B cell (primary cell): ENCODE data around the gene GRB10. TPM values are rescaled to one million over a fixed set of nuclear protein-coding genes. Genes with fewer than 3 reads are reported as not detected.

Experiments used
- ATAC-seq: fragments of 200-7000 bp; cut with Tn5 transposase; one replicate; pipeline ENCODE4 v1.10.0; 2021; ENCODE audit warnings: low read depth, mild to moderate bottlenecking, moderate number of reproducible peaks, moderate library complexity
- CTCF ChIA-PET: fragments of 350-600 bp; sonication (Branson Sonifier 250); formaldehyde crosslinking; loops from one replicate; lab custom pipeline; 2021; ENCODE audit warnings: antibody characterized with exemption, inconsistent platforms; lab: Charles Lee
- POLR2A ChIA-PET: fragments of 350-600 bp; sonication (Branson Sonifier 250); formaldehyde crosslinking; loops from one replicate; lab custom pipeline; 2021; ENCODE audit warnings: antibody characterized with exemption; lab: Charles Lee
- DNase-seq: peaks from one replicate; pipeline ENCODE4 v3.0.0; 2013
- H2AFZ ChIP-seq: 2 replicates; pipeline ENCODE4 v1.6.1; 2012; ENCODE audit warnings: mild to moderate bottlenecking, low read depth, low read length; ENCODE audit not compliant: insufficient read depth, poor library complexity, severe bottlenecking
- H3K27ac ChIP-seq, 2 donors: 1 replicate in 1 of 2; 2 replicates in 1 of 2; pipeline ENCODE4 v1.5.1; 2012 to 2013; ENCODE audit warnings: low read length in 2 of 2, mild to moderate bottlenecking in 2 of 2, moderate library complexity in 1 of 2
- H3K27me3 ChIP-seq, 4 experiments: fragments of 200-600 bp in 1 of 4; sonication (generic) in 1 of 4; replicated peaks in 1 of 4; 1 replicate in 2 of 4; 2 replicates in 2 of 4; pipeline versions ENCODE4 v1.6.1 to v1.7.0; 2013 to 2016; ENCODE audit warnings: low read length in 3 of 4, mild to moderate bottlenecking in 2 of 4, mixed read lengths in 1 of 4, moderate library complexity in 1 of 4; ENCODE audit not compliant: insufficient read depth in 4 of 4, control insufficient read depth in 3 of 4; ENCODE audit errors: control extremely low read depth in 1 of 4
- H3K36me3 ChIP-seq, 2 experiments: replicated peaks in 1 of 2; 1 replicate in 1 of 2; 2 replicates in 1 of 2; pipeline versions ENCODE4 v1.6.1 to v1.7.1; 2013; ENCODE audit warnings: low read length in 1 of 2; ENCODE audit not compliant: insufficient read depth in 2 of 2, control insufficient read depth in 1 of 2; ENCODE audit errors: control extremely low read depth in 1 of 2, extremely low read depth in 1 of 2
- H3K4me1 ChIP-seq, 2 donors: fragments of 200-600 bp in 1 of 2; sonication (generic) in 1 of 2; 1 replicate in 1 of 2; 2 replicates in 1 of 2; pipeline versions ENCODE4 v1.5.1 to v1.6.1; 2013 to 2017; ENCODE audit warnings: low read length in 2 of 2; ENCODE audit not compliant: control insufficient read depth in 2 of 2, insufficient read depth in 2 of 2
- H3K4me2 ChIP-seq: replicated peaks from 2 replicates; pipeline ENCODE3; 2012; ENCODE audit warnings: mild to moderate bottlenecking, low read depth, low read length; ENCODE audit not compliant: poor library complexity, severe bottlenecking
- H3K4me3 ChIP-seq, 5 experiments: fragments of 200-600 bp in 1 of 5; sonication (generic) in 1 of 5; 1 replicate in 3 of 5; 2 replicates in 2 of 5; pipeline versions ENCODE4 v1.5.1 to v1.7.0; 2011 to 2016; ENCODE audit warnings: low read length in 4 of 5, mild to moderate bottlenecking in 4 of 5, low read depth in 2 of 5, control low read depth in 1 of 5, moderate library complexity in 1 of 5; ENCODE audit not compliant: insufficient read depth in 1 of 5; ENCODE audit errors: control extremely low read depth in 1 of 5, extremely low read depth in 1 of 5
- H3K79me2 ChIP-seq: fragments of 200-600 bp; sonication (generic); one replicate; pipeline ENCODE4 v1.6.0; 2016; ENCODE audit warnings: low read length; ENCODE audit not compliant: control insufficient read depth, insufficient read depth
- H3K9ac ChIP-seq: fragments of 200-600 bp; sonication (generic); 2 replicates; pipeline ENCODE4 v1.6.1; 2017; ENCODE audit warnings: mild to moderate bottlenecking, low read length, moderate library complexity
- H3K9me3 ChIP-seq, 3 donors: one replicate each; pipeline versions ENCODE4 v1.6.1 to v1.7.1; 2013; ENCODE audit warnings: low read length in 2 of 3; ENCODE audit not compliant: control insufficient read depth in 2 of 3, insufficient read depth in 1 of 3; ENCODE audit errors: control extremely low read depth in 1 of 3
- H4K20me1 ChIP-seq: 2 replicates; pipeline ENCODE4 v1.6.0; 2012; ENCODE audit warnings: mild to moderate bottlenecking, low read length; ENCODE audit not compliant: insufficient read depth, control insufficient read depth, poor library complexity, severe bottlenecking
- H3K27ac Mint-ChIP-seq: one replicate; pipeline ENCODE4 v1.8.0; 2021; ENCODE audit warnings: mixed read lengths
- H3K27me3 Mint-ChIP-seq: one replicate; pipeline ENCODE4 v1.8.0; 2021; ENCODE audit warnings: mixed read lengths
- H3K4me1 Mint-ChIP-seq: one replicate; pipeline ENCODE4 v1.8.0; 2021; ENCODE audit warnings: mixed read lengths
- H3K4me3 Mint-ChIP-seq: one replicate; pipeline ENCODE4 v1.8.0; 2021; ENCODE audit warnings: mixed read lengths
- H3K9me3 Mint-ChIP-seq: one replicate; pipeline ENCODE4 v1.8.0; 2022; ENCODE audit warnings: mixed read lengths; ENCODE audit not compliant: insufficient read depth
- EZH2 ChIP-seq: IDR thresholded peaks from 2 replicates; pipeline ENCODE4 v1.6.1; 2012; ENCODE audit warnings: borderline replicate concordance, low read depth, mild to moderate bottlenecking, moderate library complexity, low read length; ENCODE audit not compliant: insufficient read depth, poor library complexity, severe bottlenecking
- WGBS: methylation state at CpG from one replicate; pipeline ENCODE4 v1.1.5; 2013; ENCODE audit warnings: missing lambda C conversion rate; ENCODE audit not compliant: insufficient coverage; 5-methylcytosine and 5-hydroxymethylcytosine counted together
- intact Hi-C: fragments of 100-400 bp; cut with micrococcal nuclease; formaldehyde crosslinking; loops from one replicate; pipeline ENCODE4 v1.10.0; 2022
- polyA plus RNA-seq: library from polyadenylated mRNA; depleted of rRNA; stranded (reverse); fragments of >200 nt; gene quantifications from 2 replicates; pipeline ENCODE4 v1.2.3, GENCODE V29; 2012
- total RNA-seq, 2 donors: library from RNA; stranded (reverse); fragments of 120-200 nt in 1 of 2; gene quantifications; 1 replicate in 1 of 2; 2 replicates in 1 of 2; pipeline versions ENCODE4 v1.2.3 to v1.2.4, GENCODE V29; 2013 to 2022
- TF ChIP-seq, protein P1 (sequence below): fragments of 200-600 bp; IDR thresholded peaks from one replicate; pipeline ENCODE4 v1.8.0; 2022; ENCODE audit warnings: antibody characterized with exemption, mild to moderate bottlenecking

The GRB10 gene
- total and polyA plus RNA-seq, 2 donors (not counting 1 experiment from before 2014, with no cell fraction given): 0.04 TPM; not detected in 1

DNA sequence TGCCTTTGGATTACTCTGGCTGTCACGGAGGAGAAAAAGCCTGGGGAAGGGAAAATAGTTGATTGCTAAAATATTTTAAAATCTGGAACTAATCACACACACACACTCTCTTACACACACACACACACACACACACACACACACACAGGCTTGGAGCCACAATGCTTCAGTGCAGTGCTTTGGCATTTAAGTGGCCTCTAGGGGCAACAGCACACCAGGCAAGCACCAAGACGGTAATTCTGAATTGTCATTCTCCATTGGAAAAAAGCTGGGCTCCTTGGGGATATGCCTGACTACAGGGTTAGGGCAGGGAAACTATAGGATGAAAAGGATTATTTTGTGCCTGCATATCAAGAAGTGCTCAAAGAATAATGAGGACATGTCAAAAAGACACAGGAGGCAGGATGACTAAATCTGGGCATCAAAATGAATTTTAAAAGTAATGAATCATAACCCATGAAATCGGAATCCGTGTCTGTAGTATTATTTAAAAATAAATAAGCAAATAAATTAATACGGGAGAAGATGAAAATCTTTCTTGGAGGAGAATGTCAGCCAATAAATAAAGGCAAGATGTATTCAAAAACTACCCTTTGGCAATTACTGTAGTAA is 187.1 kb downstream of the GRB10 start:
- POLR2A ChIA-PET: no interaction called here
- Histone ChIP-seq H4K20me1 (no peaks in the 10 kb centered on the region), H3K79me2 (no peaks in the 10 kb centered on the region), H3K4me2 (no peak overlapping the region), H3K4me1 (no peaks in the 10 kb centered on the region), H3K27ac (no peak overlapping the region), H2AFZ (no peak overlapping the region), H3K36me3 (no peaks in the 10 kb centered on the region), H3K9me3 (peaks cover 0 to 5% (median 0%) of the 10 kb centered on the region in 3 donors), H3K27me3 (no peaks in the 10 kb centered on the region), H3K4me3 (no peak overlapping the region), H3K9ac (no peak overlapping the region)
- CTCF ChIA-PET: no interaction called here
- intact Hi-C loops: no loop called here
- WGBS: 42% methylated on average over 1 of the region's 5 CpGs
- Mint-ChIP-seq H3K4me1 (no peaks in the 10 kb centered on the region), H3K9me3 (no peaks in the 10 kb centered on the region), H3K4me3 (no peak overlapping the region), H3K27ac (no peak overlapping the region), H3K27me3 (peaks cover 26% of the 10 kb centered on the region)
- no peak for DNase-seq
- no peak for TF ChIP-seq EZH2
- TF ChIP-seq, protein P1, sequence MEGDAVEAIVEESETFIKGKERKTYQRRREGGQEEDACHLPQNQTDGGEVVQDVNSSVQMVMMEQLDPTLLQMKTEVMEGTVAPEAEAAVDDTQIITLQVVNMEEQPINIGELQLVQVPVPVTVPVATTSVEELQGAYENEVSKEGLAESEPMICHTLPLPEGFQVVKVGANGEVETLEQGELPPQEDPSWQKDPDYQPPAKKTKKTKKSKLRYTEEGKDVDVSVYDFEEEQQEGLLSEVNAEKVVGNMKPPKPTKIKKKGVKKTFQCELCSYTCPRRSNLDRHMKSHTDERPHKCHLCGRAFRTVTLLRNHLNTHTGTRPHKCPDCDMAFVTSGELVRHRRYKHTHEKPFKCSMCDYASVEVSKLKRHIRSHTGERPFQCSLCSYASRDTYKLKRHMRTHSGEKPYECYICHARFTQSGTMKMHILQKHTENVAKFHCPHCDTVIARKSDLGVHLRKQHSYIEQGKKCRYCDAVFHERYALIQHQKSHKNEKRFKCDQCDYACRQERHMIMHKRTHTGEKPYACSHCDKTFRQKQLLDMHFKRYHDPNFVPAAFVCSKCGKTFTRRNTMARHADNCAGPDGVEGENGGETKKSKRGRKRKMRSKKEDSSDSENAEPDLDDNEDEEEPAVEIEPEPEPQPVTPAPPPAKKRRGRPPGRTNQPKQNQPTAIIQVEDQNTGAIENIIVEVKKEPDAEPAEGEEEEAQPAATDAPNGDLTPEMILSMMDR: no peak
- ATAC-seq: no peak

DNA sequence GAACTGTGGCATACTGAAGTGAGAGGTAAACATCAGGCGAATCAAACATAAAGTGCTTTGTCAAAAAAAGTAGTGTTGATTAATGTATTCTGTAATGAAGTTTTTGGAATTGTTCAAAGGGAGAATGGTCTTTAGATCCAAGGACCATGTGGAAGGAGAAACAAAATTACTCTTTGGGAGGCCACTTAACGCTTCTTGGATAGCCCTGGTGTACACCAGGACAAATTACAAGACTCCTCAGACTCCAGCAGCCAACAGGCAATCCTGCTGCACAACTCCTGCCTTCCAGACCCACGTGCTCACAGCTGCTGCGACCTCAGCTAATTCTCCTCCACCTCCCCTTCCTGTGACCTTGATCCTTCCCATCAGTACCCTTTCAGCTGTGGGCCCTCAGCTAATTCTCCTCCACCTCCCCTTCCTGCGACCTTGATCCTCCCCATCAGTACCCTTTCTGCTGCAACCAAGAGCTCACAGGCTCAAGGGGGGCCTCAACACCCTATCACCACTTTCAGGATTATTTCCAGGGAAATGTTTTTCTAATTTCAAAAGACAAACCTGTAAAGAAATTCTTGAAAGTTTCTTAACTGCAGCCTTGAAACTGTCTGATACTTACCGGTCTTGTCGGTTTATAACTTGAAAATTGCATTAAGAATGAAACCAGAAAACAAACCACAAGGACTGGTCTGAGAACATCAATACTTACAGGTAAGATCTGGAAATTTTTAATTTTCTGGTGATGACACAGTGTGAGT is 187.8 kb downstream of the GRB10 start:
- ChIA-PET CTCF (no interaction called here), POLR2A (no interaction called here)
- Histone ChIP-seq H3K9me3 (peaks cover 0 to 5% (median 0%) of the 10 kb centered on the region in 3 donors), H2AFZ (no peak overlapping the region), H3K79me2 (no peaks in the 10 kb centered on the region), H3K4me2 (no peak overlapping the region), H3K4me1 (no peaks in the 10 kb centered on the region), H3K27ac (no peak overlapping the region), H3K4me3 (no peak overlapping the region), H3K36me3 (no peaks in the 10 kb centered on the region), H3K9ac (no peak overlapping the region), H3K27me3 (no peaks in the 10 kb centered on the region), H4K20me1 (no peaks in the 10 kb centered on the region)
- Mint-ChIP-seq H3K27me3 (peaks cover 33% of the 10 kb centered on the region), H3K9me3 (no peaks in the 10 kb centered on the region), H3K27ac (no peak overlapping the region), H3K4me3 (no peak overlapping the region), H3K4me1 (no peaks in the 10 kb centered on the region)
- no peak for DNase-seq
- 74% methylated on average over 5 of the region's 7 CpGs for WGBS
- TF ChIP-seq, protein P1: no peak
- no peak for TF ChIP-seq EZH2
- no peak for ATAC-seq
- intact Hi-C loops: no loop called here
